AG04450 (cell line): ENCODE data around the gene SLC17A1. TPM values are rescaled to one million over a fixed set of nuclear protein-coding genes. Genes with fewer than 3 reads are reported as not detected.

Experiments used
- CTCF ChIA-PET: fragments of 300-600, 350-600 bp; formaldehyde crosslinking; extraction: SDS; loops from one replicate; lab custom pipeline; 2022; ENCODE audit warnings: antibody characterized with exemption, inconsistent platforms; lab: Charles Lee
- POLR2A ChIA-PET: fragments of 350-600 bp; formaldehyde crosslinking; extraction: SDS; loops from one replicate; lab custom pipeline; 2021; ENCODE audit warnings: antibody characterized with exemption, inconsistent platforms; lab: Yijun Ruan, JAX
- DNase-seq: peaks from one replicate; pipeline ENCODE4 v3.0.0-alpha.2; 2011; ENCODE audit warnings: low read depth, low spot score
- H3K27ac ChIP-seq: one replicate; pipeline ENCODE4 v1.5.1; 2012; ENCODE audit warnings: low read depth, low read length, control low read depth
- H3K27me3 ChIP-seq: one replicate; pipeline ENCODE4 v1.6.0; 2012; ENCODE audit warnings: low read length; ENCODE audit not compliant: control insufficient read depth, insufficient read depth
- H3K4me3 ChIP-seq: 2 replicates; pipeline ENCODE4 v1.5.1; 2011; ENCODE audit warnings: mild to moderate bottlenecking, low read depth, low read length, control low read depth
- H3K9me3 ChIP-seq: 2 replicates; pipeline ENCODE4 v1.5.1; 2012; ENCODE audit warnings: low read length; ENCODE audit not compliant: control insufficient read depth, insufficient read depth
- polyA plus RNA-seq: library from polyadenylated mRNA; depleted of rRNA; stranded (reverse); fragments of >200 nt; gene quantifications from 2 replicates; pipeline ENCODE4 v1.2.3, GENCODE V29; 2011
- TF ChIP-seq, protein P1 (sequence below): IDR thresholded peaks from 2 replicates; pipeline ENCODE4 v1.5.1; 2011; ENCODE audit warnings: low read depth, low read length, control low read depth, inconsistent platforms

SLC17A1 gene
- polyA plus RNA-seq, 1 experiment: not detected

GRCh38 chr6:25834950-25835349, 3.1 kb upstream of the SLC17A1 start:
- TF ChIP-seq, protein P1, sequence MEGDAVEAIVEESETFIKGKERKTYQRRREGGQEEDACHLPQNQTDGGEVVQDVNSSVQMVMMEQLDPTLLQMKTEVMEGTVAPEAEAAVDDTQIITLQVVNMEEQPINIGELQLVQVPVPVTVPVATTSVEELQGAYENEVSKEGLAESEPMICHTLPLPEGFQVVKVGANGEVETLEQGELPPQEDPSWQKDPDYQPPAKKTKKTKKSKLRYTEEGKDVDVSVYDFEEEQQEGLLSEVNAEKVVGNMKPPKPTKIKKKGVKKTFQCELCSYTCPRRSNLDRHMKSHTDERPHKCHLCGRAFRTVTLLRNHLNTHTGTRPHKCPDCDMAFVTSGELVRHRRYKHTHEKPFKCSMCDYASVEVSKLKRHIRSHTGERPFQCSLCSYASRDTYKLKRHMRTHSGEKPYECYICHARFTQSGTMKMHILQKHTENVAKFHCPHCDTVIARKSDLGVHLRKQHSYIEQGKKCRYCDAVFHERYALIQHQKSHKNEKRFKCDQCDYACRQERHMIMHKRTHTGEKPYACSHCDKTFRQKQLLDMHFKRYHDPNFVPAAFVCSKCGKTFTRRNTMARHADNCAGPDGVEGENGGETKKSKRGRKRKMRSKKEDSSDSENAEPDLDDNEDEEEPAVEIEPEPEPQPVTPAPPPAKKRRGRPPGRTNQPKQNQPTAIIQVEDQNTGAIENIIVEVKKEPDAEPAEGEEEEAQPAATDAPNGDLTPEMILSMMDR: no peak
- ChIA-PET CTCF (interaction anchor here (0.6 kb wide), 1 partner anchor 157 kb away, joined by 3 read pairs; no protein-coding TSS in a partner anchor), POLR2A (no interaction called here)
- no peak overlapping the region for H3K27ac ChIP-seq
- no peaks in the 10 kb centered on the region for H3K27me3 ChIP-seq
- H3K4me3 ChIP-seq: no peak overlapping the region
- no peaks in the 10 kb centered on the region for H3K9me3 ChIP-seq
- no peak for DNase-seq

DNA sequence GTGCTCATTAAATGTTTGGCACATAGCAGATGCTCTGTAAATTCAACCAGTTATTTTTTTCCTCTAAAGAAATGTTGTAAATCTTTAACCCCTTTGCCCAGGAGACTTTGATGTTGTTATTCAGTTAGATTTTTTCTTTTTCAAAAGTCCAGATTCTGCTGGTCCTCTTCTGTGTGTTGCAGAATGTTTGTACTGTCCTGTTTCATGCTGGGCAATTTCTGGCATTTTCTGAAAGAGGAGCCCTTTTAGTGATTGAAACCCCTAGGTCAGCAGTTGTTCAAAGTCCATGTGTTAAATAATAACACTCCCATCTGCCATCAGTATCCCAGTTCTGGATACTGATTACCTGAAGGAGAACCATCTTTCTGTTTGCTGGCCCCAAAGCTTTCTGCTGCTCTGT, 1.3 kb upstream of the SLC17A1 start:
- TF ChIP-seq, protein P1: no peak
- no peak overlapping the region for H3K4me3 ChIP-seq
- DNase-seq: no peak
- H3K9me3 ChIP-seq: no peaks in the 10 kb centered on the region
- no peak overlapping the region for H3K27ac ChIP-seq
- no peaks in the 10 kb centered on the region for H3K27me3 ChIP-seq
- CTCF ChIA-PET: no interaction called here
- POLR2A ChIA-PET: no interaction called here

GRCh38 chr6:25832670-25833069, 818 bp upstream of the SLC17A1 start:
- H3K4me3 ChIP-seq: no peak overlapping the region
- DNase-seq: no peak
- no peaks in the 10 kb centered on the region for H3K27me3 ChIP-seq
- no peaks in the 10 kb centered on the region for H3K9me3 ChIP-seq
- POLR2A ChIA-PET: no interaction called here
- CTCF ChIA-PET: no interaction called here
- TF ChIP-seq, protein P1: no peak
- no peak overlapping the region for H3K27ac ChIP-seq

DNA sequence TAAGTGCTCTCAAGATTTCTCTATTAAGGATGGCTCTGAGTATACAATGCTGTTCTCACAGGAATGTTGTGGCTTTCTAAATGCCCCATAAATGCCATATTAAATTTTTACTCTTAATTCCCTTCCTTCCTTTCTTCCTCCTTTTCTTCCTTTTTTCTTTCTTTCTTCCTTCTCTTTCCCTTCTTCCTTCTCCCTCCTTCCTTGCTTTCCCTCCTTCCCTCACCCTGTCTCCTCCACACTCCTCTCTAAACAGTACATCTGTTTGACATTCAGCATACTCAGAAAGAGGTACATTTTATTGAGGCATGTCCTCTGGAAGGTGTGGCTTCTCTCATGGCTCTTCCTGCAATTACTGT, 433 bp upstream of the SLC17A1 start:
- Histone ChIP-seq H3K27me3 (no peaks in the 10 kb centered on the region), H3K4me3 (no peak overlapping the region), H3K9me3 (no peaks in the 10 kb centered on the region), H3K27ac (no peak overlapping the region)
- POLR2A ChIA-PET: no interaction called here
- TF ChIP-seq, protein P1: no peak
- CTCF ChIA-PET: no interaction called here
- no peak for DNase-seq

- Histone ChIP-seq H3K9me3 (no peaks in the 10 kb centered on the region), H3K27ac (no peak overlapping the region), H3K4me3 (no peak overlapping the region), H3K27me3 (no peaks in the 10 kb centered on the region)
- CTCF ChIA-PET: no interaction called here
- no peak for DNase-seq
- TF ChIP-seq, protein P1: no peak
- POLR2A ChIA-PET: no interaction called here
Measured at GRCh38 chr6:25830458-25830857, 1.4 kb downstream of the SLC17A1 start.
